ENCODE data around the gene TIA1. TPM values are rescaled to one million over a fixed set of nuclear protein-coding genes. Genes with fewer than 3 reads are reported as not detected.
"Not testable (repeated sequence)": the region's sequence is repeated elsewhere in the genome, so short reads cannot be mapped to it uniquely, and the experiment has no call there.

TIA1 gene
- total RNA-seq, 2 donors from 2014 or later, result 82.2 to 84.0 TPM

GRCh38 chr2:70240599-70240998 is 7.8 kb downstream of the TIA1 start:
- DNase-seq, result no peak
- no peak for ATAC-seq
- intact Hi-C loops (cut with DNase I, micrococcal nuclease), result no loop called here

GRCh38 chr2:70233926-70234325 is 14.5 kb downstream of the TIA1 start:
- no peak for DNase-seq
- intact Hi-C loops (cut with DNase I, micrococcal nuclease), result no loop called here
- no peak for ATAC-seq

GRCh38 chr2:70226781-70227180 is 21.6 kb downstream of the TIA1 start:
- DNase-seq, result no peak
- intact Hi-C loops (cut with DNase I, micrococcal nuclease), result no loop called here
- ATAC-seq, result no peak

DNA sequence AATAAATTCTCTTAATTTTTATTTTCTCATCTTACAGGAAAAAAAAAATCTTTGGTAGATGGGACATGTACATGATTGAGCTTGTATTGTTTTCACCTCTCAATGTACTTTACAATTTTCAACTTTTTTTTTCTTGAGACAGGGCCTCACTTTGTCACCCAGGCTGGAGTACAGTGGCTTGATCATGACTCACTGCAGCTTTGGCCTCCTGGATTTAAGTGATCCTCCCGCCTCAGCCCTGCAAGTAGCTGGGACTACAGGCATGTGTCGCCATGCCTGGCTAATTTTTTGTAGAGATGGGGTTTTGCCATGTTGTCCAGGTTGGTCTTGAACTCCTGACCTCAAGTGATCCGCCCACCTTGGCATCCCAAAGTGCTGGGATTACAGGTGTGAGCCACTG is 25.1 kb downstream of the TIA1 start:
- ATAC-seq; intact Hi-C loops (cut with DNase I, micrococcal nuclease); DNase-seq: not testable (repeated sequence)

DNA sequence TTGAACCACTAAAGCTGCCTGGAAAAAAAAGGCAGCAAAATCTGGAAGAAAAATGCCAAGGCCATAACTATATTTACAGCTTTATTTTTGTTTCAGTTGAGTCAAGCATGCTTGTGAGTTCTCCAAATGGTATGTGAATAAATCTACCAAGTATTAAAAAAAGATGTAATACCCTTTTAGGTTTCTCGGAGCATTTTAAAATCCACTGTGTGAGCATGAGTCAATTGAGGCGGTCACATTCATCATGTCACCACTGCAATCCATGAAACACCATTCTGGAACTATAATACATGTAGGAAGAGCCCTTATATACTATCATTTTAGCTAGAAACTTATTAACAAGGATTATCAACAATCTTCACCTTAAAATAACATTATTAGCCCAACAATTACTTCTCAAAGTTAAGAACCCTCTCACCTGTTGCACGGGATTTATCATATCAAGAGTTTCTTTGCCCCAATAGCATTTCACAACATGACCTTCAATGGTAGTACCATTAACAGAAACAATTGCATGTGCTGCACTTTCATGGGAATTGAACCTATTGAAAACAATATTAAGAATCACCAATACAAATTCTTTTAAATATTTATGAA is 33.4 kb downstream of the TIA1 start:
- DNase-seq (no peak), ATAC-seq (no peak)
- intact Hi-C loops (cut with DNase I, micrococcal nuclease), result no loop called here

DNA sequence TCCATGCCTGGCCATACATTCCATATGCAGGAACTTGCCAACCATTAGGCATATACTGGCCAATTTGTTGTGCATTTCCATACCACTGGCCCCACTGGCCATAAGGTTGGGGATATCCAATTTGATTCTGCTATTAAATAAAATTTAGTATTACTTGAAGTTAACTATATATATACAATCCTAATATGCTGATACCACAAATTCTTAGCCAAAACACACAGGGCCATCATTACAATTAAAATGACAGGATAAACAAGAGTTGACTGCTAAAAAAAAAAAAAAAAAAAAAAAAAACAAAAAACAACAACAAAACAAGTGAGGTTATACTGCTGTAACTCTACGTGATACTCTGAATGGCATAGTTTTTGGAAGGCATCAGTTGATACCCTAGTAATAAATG is 34.1 kb downstream of the TIA1 start:
- ATAC-seq, result no peak

DNA sequence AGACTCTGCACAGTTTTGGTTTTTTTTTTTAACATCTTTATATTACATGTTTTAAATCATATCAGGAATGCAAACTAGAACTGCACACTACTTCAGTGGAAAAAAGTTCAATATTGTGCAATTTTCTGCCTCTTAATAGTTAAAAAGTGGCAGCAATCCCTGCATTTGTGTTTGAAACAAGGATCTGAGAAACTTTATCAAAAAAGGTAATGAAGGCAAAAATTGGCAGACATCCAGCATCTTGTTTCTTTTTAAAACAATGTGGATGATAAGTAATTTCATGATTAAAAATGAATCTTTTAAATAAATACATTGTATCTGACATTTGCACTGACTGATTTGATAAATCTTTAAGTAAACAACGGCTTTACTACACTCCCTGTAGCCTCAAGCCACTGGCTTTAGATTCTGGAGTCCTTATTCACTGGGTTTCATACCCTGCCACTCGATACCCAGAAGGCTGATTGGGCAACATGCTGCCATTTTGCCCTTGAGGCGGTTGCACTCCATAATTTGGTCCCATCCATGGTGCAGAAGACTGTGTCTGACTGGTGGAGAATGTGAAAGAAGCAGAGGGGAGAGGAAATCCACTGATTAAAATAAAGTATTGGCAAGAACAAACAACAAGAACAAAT is 36.0 kb downstream of the TIA1 start:
- ATAC-seq (no peak), DNase-seq (no peak)
- intact Hi-C loops (cut with DNase I, micrococcal nuclease), result no loop called here

More for the DNA sequence above, 34.1 kb downstream of the TIA1 start:
- DNase-seq, result no peak
- intact Hi-C loops (cut with DNase I, micrococcal nuclease), result no loop called here

DNA sequence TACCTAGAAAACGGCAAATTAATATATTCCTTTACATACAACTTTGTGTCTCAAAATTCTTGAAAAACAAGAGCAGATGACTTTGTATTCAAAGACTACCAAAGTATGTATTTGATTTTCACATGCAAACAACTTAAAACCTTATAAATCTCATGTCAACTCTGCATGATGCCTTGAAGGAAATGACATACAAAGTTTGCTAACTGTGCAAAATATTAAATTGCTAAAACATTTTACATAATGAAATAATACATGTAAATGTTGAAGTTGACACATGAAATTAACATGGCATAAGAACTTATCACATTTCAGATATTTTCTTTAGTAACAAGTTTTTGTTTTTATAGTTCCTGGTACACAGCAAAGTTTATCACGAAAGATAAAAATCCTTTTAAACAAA is 36.8 kb downstream of the TIA1 start:
- intact Hi-C loops (cut with DNase I, micrococcal nuclease), result no loop called here
- DNase-seq, result no peak
- ATAC-seq, result no peak

DNA sequence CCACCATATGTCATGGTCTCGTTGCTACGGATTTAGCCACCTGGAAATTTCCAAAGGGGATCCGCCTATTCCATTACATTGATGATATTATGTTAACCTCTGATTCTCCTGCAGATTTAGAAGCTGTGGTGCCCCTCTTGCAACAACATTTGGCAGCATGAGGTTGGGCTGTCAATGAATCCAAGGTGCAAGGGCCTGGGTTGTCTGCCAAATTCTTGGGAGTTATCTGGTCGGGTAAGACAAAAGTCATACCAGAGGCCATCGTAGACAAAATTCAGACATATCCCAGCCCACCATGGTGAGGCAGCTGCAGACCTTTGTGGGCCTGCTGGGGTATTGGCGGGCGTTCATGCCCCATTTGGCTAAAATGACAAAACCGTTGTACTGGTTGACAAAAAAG is 44.0 kb downstream of the TIA1 start:
- no peak for DNase-seq
- ATAC-seq, result no peak
- intact Hi-C loops (cut with DNase I, micrococcal nuclease), result no loop called here

- ATAC-seq (peak; percentile 22), DNase-seq (no peak)
- intact Hi-C loops (cut with DNase I, micrococcal nuclease), result no loop called here
These were observed 45.3 kb downstream of the TIA1 start for GRCh38 chr2:70203086-70203485.

GRCh38 chr2:70202236-70202806 is 46.1 kb downstream of the TIA1 start:
- intact Hi-C loops (cut with DNase I, micrococcal nuclease), result no loop called here
- peak; percentile 47 for ATAC-seq
- DNase-seq, result no peak

- ATAC-seq (no peak), DNase-seq (no peak)
- intact Hi-C loops (cut with DNase I, micrococcal nuclease), result no loop called here
These were observed 46.6 kb downstream of the TIA1 start for GRCh38 chr2:70201831-70202230.

GRCh38 chr2:70201225-70201768 is 47.1 kb downstream of the TIA1 start:
- DNase-seq (no peak), ATAC-seq (no peak)
- intact Hi-C loops (cut with DNase I, micrococcal nuclease), result no loop called here

DNA sequence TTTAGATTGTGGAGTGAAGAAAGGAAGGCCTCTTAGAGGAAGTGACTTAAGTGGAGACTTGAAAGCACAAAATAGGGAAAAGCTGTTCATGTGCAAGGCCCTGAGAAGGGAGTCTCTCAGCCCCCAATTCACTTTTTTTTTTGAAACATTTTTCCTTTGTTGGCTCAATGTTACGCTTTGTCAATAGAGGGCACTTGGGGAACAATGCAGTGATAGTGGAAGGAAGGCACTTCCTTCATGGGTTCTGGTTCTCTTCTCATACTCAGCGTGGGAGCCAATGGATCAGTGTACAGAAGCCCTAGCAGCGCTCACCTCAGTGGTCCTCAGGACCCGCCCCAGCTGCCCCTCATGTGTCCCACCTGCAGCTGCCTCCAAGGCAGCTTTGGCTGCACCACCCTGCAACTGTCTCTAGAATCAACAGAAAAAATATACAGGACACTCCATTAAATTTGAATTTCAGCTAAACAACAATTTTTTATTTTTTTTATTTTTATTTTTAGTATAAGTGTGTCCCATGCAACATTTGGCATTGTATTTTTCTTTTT is 49.0 kb downstream of the TIA1 start:
- intact Hi-C loops (cut with DNase I, micrococcal nuclease), result no loop called here
- no peak for ATAC-seq
- DNase-seq, result no peak

DNA sequence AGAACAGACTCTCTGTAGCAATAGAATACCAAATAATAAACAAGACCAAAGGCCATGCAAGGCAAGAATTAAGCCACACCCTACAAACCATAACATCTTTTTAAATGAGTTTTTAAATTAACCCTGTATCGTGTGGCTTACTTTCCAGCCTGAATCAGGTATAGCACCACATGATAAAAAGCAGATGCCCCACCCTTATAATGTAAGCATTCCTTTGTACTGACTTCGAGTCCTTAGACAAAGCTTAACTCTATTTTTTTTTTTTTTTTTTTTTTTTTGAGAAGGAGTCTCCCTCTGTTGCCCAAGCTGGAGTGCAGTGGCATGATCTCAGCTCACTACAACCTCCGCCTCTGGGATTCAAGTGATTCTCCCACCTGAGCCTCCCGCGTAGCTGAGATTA is 55.9 kb downstream of the TIA1 start:
- intact Hi-C loops (cut with DNase I, micrococcal nuclease), result no loop called here
- ATAC-seq (no peak), DNase-seq (no peak)

GRCh38 chr2:70191244-70191735 is 57.1 kb downstream of the TIA1 start:
- intact Hi-C loops (cut with DNase I, micrococcal nuclease), result no loop called here
- DNase-seq (no peak), ATAC-seq (no peak)

DNA sequence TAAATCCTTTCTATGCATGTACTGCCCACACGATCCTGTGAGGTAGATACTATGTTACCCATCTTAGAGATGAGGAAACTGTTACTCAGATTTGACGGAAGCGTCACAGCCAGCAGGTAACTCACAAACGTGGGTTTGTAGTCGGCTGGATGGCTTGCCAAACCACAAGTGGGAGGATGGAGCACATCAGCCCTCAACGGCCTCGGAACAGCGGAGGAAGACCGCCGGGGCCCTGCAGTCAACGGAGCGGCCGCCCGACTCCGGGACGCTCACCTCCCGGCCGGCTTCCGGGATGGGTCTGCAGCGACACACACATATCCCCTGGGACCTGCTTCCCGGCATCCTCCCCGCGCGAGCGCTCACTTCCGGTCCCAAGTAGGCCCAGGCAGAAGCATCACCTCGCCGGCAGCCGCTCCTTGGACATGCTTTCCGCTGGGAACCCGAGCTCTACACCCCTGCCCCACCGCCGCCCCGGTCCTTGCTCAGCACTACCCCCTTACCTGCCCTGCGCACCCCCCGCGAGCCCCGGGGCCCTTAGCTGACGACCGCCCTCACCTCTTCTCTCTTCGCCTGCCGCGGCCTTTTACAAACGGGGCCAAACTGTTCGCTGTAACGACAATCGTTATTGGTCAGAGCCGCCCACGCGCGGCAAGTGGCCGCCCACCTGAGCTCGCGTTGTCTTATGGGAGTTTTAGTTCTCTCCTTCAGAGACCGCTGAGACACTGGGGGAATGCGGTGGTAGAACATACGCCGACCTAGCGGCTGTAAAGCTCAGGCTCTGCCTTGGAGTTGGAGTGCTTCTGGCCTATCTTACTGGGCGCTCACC is 57.8 kb downstream of the TIA1 start, which contains the start of gene C2orf42:
Gene C2orf42 (minus strand): TSS at position 602 of the 826 bp plus-strand sequence. CDS start 9,034 bp downstream, outside the sequence.
- DNase-seq (peak; percentile 95 to 97), ATAC-seq (peak; percentile 96)
- intact Hi-C loops (cut with DNase I, micrococcal nuclease), result no loop called here

- ATAC-seq (no peak), DNase-seq (no peak)
- intact Hi-C loops (cut with DNase I, micrococcal nuclease), result no loop called here
These were observed 60.0 kb downstream of the TIA1 start for GRCh38 chr2:70188460-70188859.

GRCh38 chr2:70187170-70187569 is 61.3 kb downstream of the TIA1 start:
- DNase-seq; intact Hi-C loops (cut with DNase I, micrococcal nuclease); ATAC-seq: not testable (repeated sequence)

Data from left colon (tissue), 2 donors.